GM19328 (cell line): ENCODE data around the gene LARP4B.

Source experiments
- ATAC-seq: cut with Tn5 transposase; IDR thresholded peaks from one replicate; pipeline ENCODE4 v1.9.1; 2021; ENCODE audit warnings: mild to moderate bottlenecking, moderate library complexity; ENCODE audit not compliant: unreplicated experiment

LARP4B gene

DNA sequence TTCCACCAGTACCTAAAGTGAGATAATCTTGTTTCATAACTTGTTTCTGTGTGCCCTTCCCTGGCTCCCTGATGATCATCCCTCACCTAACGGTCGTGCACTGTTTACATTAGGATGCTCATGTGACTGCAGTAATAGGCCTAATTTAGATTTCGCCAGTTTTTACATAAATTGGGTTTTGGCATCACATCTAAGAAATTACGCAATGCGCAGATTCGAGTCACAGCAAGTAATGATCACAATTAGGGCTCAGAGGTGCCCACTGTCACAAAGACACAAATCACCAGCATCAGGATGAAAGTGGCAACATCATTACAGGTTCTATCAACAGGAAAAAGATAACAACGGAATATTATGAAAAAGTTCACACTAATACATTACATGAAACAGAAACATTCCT is 94.7 kb downstream of the LARP4B start:
- ATAC-seq, result no peak

DNA sequence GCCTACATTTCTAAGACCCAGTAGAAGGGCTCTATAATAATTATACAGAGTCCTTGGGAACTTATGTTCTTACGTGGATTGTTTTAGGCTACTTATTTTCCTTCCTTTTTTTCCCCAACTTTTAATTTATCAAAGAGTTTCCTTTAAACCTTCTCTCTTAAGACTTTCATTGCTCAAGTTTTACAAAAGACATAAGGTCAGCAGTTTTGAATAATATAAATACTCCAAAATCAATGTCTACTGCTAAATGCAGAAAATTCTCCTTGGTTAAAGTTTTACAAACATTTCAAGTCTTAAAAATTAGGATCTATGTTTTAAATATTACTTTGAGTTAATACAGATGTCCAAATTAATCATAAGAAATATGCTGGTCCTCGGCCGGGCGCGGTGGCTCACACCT is 97.0 kb downstream of the LARP4B start:
- ATAC-seq, result no peak

DNA sequence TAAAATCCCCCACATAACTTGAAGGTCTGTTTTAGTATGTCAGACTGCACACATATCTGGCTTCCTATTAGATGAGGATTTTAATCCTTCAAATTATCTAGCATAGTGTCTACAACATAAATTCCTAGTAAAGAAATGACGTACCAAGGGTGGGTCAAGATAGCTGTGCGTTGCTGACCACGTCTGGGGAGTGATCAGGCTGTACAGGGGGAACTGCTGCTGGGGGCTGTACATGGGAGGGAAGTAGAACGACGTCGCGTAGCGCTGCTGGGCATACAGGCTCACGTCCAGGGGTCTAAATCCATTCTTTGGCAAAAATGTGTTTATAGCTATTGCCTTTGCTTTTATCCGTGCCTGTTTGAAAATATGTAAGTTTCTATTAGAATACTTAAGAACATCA is 102.3 kb downstream of the LARP4B start:
- ATAC-seq, result no peak

- ATAC-seq, result no peak
Measured at GRCh38 chr10:828191-828590, 103.3 kb downstream of the LARP4B start.

- no peak for ATAC-seq
Measured at GRCh38 chr10:824946-825345, 106.6 kb downstream of the LARP4B start.

DNA sequence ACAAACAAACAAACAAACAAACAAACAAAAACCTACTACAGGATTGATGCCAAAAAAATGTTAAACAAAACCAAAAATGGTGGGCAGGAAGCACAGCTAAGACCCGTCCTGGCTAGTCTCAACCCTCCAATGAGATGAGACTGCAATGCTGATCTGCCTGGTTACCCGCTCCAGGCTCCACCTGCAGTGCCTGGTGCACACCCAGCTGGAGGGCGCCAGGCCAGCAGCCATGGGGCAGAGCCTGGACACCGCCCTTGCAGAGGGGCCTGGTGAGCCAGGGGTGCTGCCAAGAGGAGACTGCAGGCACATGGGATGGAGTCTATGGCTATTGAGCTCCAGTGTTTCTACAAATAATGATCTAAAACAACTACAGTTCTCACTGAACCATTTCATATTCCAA is 107.0 kb downstream of the LARP4B start:
- ATAC-seq, result no peak

DNA sequence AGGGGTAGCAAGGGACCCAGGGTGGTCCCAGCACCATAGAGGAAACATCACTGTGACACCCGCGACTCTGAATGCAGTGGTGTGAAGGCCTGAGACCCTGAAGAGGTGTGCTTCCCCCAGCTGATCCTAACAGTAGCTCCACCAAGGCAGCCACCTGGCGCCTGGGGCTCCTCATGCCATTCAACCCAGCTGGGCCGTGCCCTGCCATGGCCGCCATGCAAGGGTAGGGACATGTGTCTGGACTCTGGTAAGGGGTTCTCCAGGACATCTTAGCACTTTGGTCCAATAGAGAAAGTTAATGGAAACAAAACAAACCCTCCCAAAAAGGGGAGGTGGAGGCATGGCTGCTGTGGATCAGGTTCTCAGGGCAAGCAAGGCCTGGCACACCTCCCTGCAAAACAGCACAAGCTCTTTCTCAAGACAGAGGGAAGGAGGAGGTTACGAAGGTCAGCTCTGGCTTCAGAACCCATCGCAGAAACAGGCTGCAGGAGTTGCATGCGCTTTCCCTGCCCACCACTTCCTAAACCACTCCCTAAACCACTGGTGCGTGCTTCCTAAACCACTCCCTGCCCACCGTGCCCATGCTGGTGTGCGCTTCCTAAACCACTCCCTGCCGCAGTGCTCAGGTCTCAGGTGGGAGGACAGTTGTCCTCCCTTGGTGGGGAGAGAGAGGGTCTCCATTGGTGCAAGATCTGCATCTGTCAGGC is 108.7 kb downstream of the LARP4B start:
- no peak for ATAC-seq

GRCh38 chr10:822197-822596 is 109.3 kb downstream of the LARP4B start:
- no peak for ATAC-seq

DNA sequence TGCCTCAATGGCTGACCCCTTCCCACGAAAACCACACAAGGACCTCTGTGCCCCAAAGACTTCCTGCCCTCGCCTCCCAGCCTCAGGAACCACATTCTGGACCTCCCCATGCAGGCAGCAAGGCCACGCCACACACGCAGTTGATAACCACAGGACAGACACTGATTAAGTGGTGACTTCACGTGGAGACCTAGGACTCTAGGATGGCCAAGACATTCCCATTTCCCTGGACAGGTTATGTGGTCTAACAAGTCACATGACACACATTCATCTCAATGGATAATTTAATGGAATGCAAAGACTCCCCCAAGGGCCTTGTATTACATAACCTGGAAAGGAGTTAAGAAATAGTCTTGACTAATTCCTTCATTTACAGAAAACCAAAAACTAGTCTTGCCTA is 110.2 kb downstream of the LARP4B start:
- no peak for ATAC-seq

GRCh38 chr10:819816-820215 is 111.7 kb downstream of the LARP4B start:
- no peak for ATAC-seq

GRCh38 chr10:819326-819725 is 112.2 kb downstream of the LARP4B start:
- ATAC-seq, result no peak

DNA sequence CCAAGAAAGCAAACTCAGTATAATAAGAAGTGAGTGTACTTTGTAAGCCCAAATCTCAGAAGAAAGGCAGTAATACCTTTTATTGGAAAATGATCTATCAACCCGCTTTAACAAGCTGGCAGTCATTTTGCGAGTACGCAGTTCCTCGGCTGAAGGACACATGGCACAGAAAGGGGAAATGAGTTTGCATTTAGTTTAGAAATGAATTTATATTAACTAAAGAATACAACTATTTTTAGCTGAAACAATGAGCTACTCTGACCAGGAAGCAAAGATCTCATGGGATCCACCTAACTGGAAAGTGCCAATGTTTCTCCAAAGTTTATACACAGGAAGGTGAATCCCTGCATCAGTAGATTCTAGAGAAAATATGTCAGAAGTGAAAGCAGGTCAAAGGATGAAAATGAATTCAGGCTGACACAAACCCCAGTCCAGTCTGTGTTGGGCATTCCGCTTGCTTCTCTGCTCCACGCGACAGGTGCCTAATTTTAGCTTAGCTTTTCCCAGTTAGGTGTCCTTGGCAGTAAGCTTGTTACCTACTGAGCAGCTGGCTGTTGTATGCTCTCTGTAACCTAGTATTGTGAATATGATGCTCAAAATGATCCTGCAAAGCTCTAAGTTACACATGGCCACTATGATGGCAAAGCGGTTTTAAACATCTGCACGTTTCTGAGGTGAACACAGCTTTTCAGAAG is 112.8 kb downstream of the LARP4B start:
- ATAC-seq, result no peak

- no peak for ATAC-seq
Measured at GRCh38 chr10:818010-818409, 113.5 kb downstream of the LARP4B start.

DNA sequence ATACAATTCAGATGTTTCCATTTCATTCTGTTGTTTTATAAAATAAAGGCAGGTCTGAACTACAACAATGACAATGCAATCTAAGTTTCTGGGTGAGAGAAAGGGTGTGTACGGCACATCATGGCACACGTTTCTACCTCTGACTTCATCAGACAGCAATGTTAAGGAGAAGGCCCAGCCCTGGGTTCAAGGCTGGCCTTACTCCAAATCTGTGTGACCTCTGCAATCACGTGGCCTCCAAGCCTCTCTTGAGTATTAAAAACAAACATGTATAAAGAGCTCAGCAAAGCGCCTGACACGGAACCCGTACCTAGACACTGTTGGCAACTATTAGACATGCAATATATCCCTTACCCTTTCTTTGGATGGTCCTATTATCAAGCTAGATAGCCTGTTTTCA is 114.1 kb downstream of the LARP4B start:
- ATAC-seq, result no peak

DNA sequence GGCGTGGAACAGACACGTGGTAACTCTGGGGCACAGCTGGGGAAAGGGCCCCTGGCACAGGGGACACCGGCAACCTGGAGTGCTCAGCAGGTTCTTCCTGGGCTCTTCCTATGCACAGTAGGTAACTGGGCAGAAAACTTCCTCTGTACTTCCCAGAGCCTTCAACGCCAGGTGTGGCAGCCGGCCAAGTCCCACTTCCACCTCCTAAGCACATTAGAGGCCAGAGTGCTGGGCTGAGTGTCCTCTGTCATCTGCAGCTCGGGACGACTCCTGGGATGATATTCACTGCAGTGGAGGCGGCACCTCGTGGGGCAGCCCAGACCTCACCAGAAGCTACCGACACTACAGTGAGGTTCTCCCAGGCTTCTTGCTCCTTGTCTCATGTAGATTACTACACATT is 114.5 kb downstream of the LARP4B start:
- ATAC-seq, result no peak

DNA sequence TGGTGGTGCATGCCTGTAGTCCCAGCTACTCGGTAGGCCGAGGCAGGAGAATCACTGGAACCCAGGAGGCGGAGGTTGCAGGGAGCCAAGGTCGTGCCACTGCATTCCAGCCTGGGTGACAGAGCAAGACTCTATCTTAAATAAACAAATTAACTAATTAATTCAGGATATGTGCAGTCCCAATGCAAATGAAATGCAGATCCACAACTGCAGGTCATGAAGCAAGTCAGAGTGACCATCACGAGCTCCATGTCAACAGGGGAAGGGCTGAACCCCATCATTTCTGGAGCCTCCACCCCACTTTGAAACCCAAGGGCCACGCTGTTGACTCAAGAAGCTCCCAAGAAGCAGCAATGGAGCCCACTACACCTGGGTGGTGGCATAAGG is 115.4 kb downstream of the LARP4B start:
- ATAC-seq, result no peak

GRCh38 chr10:815338-816090 is 116.0 kb downstream of the LARP4B start:
- ATAC-seq, result no peak

GRCh38 chr10:814536-815302 is 116.8 kb downstream of the LARP4B start:
- no peak for ATAC-seq

DNA sequence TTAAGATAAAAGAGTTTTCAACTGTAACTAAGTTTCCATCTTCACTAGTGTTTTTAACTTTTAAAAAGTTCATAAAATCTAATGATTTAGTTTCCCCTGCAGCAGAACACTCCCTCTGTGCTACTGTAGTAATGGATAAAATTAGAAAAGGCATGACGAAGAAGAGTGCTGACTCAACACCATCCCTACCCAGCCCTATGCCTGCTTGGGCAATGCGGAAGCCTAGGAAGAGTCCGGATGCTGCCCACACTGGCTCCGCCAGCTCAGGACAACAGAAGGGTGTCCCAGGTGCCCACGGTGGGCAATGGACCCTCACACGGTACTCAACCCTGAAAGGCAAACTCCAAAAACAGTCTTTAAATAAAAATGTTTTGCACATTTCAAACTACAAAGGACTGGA is 118.2 kb downstream of the LARP4B start:
- no peak for ATAC-seq

GRCh38 chr10:812787-813186 is 118.7 kb downstream of the LARP4B start:
- no peak for ATAC-seq
